ENCODE results near the gene QPCT.

The QPCT gene

DNA sequence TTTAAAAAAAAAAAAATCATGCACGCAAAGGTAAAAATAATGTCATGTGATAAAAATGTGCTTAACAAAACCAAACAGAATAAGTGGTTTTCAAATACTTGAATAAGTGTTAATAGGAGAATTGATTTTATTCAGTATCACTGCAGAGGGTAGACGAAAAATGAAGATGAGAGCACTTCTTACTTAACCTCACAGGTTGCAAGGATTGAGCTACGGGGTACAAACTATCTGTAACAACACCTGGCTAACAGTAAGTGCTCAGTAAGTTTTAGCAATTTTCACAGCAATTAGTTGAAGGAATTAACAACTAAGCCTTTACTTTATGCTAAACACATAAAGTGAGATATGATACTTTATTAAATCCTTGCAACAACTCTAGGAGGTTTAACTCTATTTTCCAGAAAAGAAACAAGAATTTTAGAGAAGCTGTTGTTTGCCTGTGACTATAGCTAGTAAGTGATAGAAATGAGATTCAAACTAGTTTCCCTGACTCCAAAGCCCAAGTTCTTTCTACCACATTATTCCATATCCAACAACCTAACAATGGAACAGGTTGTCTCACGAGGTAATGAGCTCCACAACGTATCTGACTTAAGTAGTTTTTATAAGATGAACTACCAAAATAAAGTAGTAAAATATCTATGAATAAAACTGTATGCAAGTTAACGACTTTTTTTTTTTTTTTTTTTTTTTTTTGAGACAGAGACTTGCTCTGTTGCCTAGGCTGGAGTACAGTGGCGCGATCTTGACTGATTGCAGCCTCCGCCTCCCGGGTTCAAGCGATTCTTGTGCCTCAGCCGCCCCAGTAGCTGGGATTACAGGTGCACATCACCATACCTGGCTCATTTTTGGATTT, 24.4 kb upstream of the QPCT start:
- in situ Hi-C loops (cut with HindIII; ENCODE audit: low sequenced_read_pairs): no loop called here
- no peak for DNase-seq (ENCODE audit: low read depth, low spot score)
- TF ChIP-seq, protein P1, sequence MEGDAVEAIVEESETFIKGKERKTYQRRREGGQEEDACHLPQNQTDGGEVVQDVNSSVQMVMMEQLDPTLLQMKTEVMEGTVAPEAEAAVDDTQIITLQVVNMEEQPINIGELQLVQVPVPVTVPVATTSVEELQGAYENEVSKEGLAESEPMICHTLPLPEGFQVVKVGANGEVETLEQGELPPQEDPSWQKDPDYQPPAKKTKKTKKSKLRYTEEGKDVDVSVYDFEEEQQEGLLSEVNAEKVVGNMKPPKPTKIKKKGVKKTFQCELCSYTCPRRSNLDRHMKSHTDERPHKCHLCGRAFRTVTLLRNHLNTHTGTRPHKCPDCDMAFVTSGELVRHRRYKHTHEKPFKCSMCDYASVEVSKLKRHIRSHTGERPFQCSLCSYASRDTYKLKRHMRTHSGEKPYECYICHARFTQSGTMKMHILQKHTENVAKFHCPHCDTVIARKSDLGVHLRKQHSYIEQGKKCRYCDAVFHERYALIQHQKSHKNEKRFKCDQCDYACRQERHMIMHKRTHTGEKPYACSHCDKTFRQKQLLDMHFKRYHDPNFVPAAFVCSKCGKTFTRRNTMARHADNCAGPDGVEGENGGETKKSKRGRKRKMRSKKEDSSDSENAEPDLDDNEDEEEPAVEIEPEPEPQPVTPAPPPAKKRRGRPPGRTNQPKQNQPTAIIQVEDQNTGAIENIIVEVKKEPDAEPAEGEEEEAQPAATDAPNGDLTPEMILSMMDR (IDR thresholded peaks at IDR 0.05; ENCODE audit: low read depth, low read length): no peak
- H3K4me3 ChIP-seq (ENCODE audit: low read depth, low read length): no peak overlapping the region

DNA sequence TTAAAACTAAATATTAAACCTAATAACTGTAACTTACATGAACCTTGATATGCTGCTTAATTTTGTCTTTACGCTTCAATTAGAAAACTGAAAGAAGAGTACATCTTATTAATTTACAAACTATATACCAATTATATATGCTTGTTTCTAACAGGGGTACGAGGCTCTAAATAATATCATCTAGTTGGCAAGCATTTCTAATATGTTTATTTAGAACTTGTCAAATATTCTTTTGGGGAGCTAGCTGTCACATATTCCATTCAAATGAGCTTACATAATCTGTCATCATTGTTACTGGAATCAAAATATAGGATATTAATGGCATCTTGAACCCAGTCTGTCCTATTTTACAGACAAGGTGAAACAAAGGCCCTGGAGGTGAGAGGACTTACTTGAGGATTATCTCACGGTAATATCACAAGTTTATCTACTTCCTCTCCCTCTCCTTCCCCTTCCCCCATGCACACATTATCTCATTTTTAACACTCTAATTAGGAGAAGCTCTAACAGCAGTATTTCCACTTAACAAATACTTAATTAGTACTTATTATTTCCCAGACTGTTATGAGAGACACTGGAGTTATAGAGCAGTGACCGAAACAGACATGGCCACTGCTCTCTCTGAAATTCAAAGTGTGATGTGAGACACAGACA, 23.3 kb upstream of the QPCT start:
- TF ChIP-seq, protein P1 (IDR thresholded peaks at IDR 0.05; ENCODE audit: low read depth, low read length): no peak
- H3K4me3 ChIP-seq (ENCODE audit: low read depth, low read length): no peak overlapping the region
- in situ Hi-C loops (cut with HindIII; ENCODE audit: low sequenced_read_pairs): no loop called here
- no peak for DNase-seq (ENCODE audit: low read depth, low spot score)

DNA sequence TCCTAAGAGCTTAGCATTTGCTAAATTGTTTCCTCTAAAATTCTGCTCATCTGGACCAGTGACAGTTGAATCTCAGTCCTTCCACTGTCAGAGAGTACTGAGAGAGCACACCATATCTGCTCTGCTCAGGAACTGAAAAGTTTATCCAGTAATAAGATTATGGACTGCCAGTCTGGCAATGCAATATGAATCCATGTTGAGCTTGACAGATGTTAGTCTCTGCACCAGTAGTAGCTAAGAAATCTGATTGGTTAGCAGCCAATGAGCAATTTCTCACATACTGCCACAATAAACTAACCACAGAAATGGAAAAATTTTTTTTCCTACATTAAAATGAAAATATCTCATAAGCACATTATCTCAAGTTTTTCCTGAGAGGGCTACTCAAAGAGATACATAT, 22.1 kb upstream of the QPCT start:
- in situ Hi-C loops (cut with HindIII; ENCODE audit: low sequenced_read_pairs): no loop called here
- no peak for DNase-seq (ENCODE audit: low read depth, low spot score)
- no peak overlapping the region for H3K4me3 ChIP-seq (ENCODE audit: low read depth, low read length)
- TF ChIP-seq, protein P1 (IDR thresholded peaks at IDR 0.05; ENCODE audit: low read depth, low read length): no peak

DNA sequence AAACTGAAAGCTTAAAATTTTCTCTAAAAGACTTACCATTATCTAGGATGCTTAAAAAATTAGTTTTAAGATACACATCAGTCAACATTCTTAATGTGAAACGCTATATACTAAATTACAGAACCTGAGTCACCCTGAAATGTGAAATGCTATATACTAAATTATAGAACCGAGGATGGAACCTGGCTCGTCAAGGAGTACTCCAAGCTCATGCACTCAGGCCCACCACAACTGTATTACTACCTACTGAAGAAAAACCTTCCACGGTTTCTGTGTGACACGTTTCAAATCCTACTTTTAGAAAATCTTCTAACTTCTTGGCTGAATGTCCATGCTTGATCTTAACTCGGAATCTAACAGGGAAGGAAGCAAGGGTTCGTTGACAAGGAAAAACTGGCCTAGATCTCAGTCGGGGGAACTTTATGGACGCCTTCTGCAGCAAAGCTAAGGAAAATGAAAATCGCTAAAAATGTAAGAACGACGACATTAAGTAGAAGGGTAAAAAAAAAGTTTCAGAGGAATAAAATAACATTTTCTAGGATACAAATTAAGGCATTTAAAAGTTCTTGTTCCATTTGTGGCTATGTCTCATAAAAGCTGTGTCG, 21.2 kb upstream of the QPCT start:
- peak overlapping the region; percentile 82 for H3K4me3 ChIP-seq (ENCODE audit: low read depth, low read length)
- DNase-seq (ENCODE audit: low read depth, low spot score): peak; percentile 18
- TF ChIP-seq, protein P1 (IDR thresholded peaks at IDR 0.05; ENCODE audit: low read depth, low read length): no peak
- in situ Hi-C loops (cut with HindIII; ENCODE audit: low sequenced_read_pairs): no loop called here

DNA sequence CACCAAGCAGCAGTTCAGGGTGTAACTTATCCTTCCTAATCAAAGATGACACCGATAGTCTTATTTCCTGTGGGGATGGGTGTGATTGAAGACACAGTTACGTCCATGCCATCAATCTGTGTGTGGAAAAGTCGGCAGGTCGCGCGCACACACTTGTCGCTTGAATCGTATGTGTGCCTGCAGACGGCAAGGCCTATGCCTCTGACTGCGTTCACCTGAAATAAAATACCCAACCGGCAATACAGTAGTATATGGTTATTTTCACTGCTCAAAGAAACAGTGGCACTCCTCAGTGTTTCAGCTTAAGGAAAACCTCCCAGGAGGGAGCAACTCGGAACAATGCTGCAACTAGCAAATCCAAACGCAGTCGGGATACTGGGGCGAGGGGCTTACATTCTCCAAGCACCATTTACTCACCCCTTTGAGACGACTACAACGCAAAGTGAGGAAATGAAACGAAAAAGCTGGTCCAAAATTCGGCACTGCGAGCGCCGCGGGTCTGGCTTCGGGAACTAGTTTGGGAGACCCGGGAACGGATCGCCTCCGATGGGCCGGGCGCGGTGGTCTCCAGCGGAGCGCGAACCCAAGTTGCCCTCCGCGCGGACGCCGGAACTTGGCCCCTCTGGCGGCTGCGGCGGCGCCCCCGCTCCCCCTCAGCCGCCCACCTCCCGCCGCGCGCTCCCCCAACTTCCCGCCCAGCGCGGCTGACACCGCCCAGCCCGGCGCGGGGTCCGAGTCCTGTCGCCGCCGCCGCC, 20.5 kb upstream of the QPCT start:
- in situ Hi-C loops (cut with HindIII; ENCODE audit: low sequenced_read_pairs): no loop called here
- TF ChIP-seq, protein P1 (IDR thresholded peaks at IDR 0.05; ENCODE audit: low read depth, low read length): no peak
- peak; percentile 50 for DNase-seq (ENCODE audit: low read depth, low spot score)
- peak overlapping the region; percentile 82 for H3K4me3 ChIP-seq (ENCODE audit: low read depth, low read length)

DNA sequence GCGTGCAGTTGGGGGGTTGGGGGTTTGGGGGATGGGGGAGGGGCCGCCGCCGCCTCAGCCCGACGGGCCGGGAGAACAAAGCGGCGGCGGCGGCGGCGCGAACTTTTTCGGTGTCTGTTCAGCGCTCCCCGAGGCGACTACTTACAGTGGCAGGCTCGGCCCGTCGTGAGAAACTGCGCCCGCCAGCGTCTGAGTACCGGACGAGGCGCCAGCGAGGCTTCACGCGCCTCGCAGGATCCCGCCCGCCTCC, 20.0 kb upstream of the QPCT start:
- peak overlapping the region; percentile 82 for H3K4me3 ChIP-seq (ENCODE audit: low read depth, low read length)
- DNase-seq (ENCODE audit: low read depth, low spot score): peak; percentile 78

More for the DNA sequence above, 20.0 kb upstream of the QPCT start:
- TF ChIP-seq, protein P1 (IDR thresholded peaks at IDR 0.05; ENCODE audit: low read depth, low read length): no peak
- in situ Hi-C loops (cut with HindIII; ENCODE audit: low sequenced_read_pairs): no loop called here

Data from astrocyte of the spinal cord (primary cell).